Fibroblast of mammary gland (primary cell): ENCODE results near the gene HSPA1B.
"Not testable (repeated sequence)": the region's sequence is repeated elsewhere in the genome, so short reads cannot be mapped to it uniquely, and the experiment has no call there.

Source experiments
- DNase-seq: peaks from one replicate; pipeline ENCODE4 v3.0.0-alpha.2; 2010; ENCODE audit warnings: low read depth
- H3K4me3 ChIP-seq: 2 replicates; pipeline ENCODE4 v1.5.1; 2011; ENCODE audit warnings: low read depth, mild to moderate bottlenecking, low read length, moderate library complexity; ENCODE audit not compliant: control insufficient read depth
- CTCF ChIP-seq: conservative IDR thresholded peaks from 2 replicates; pipeline ENCODE4 v1.5.1; 2011; ENCODE audit warnings: low read depth, low read length, inconsistent platforms; ENCODE audit not compliant: control insufficient read depth, insufficient read depth

The HSPA1B gene

GRCh38 chr6:31794294-31794865 is 33.2 kb upstream of the HSPA1B start:
- H3K4me3 ChIP-seq: peak overlapping the region; percentile 96
- TF ChIP-seq CTCF: no peak
- peak; percentile 45 for DNase-seq

GRCh38 chr6:31794866-31795615 is 32.5 kb upstream of the HSPA1B start:
- DNase-seq: no peak
- TF ChIP-seq CTCF: no peak
- peak overlapping the region; percentile 96 for H3K4me3 ChIP-seq

GRCh38 chr6:31795616-31796298 is 31.8 kb upstream of the HSPA1B start, which contains the start of gene VARS1:
Gene VARS1 (minus strand): TSS chr6:31795752. CDS start chr6:31795217, 535 bp downstream.
- H3K4me3 ChIP-seq: peak within 1 kb of the TSS; percentile 96
- TF ChIP-seq CTCF: peak; percentile 41
- peak; percentile 88 for DNase-seq

GRCh38 chr6:31796993-31797385 is 30.5 kb upstream of the HSPA1B start:
- no peak for TF ChIP-seq CTCF
- no peak overlapping the region for H3K4me3 ChIP-seq
- DNase-seq: no peak

- H3K4me3 ChIP-seq: no peak overlapping the region
- TF ChIP-seq CTCF: no peak
- no peak for DNase-seq
These were observed 29.9 kb upstream of the HSPA1B start for GRCh38 chr6:31797588-31797987.

GRCh38 chr6:31799781-31800180 is 27.8 kb upstream of the HSPA1B start:
- no peak overlapping the region for H3K4me3 ChIP-seq
- no peak for TF ChIP-seq CTCF
- DNase-seq: no peak

GRCh38 chr6:31801031-31801927 is 26.3 kb upstream of the HSPA1B start:
- DNase-seq, H3K4me3 ChIP-seq: not testable (repeated sequence)
